Mucosa of descending colon (tissue), 3 donors: ENCODE data around the gene CP. TPM values are rescaled to one million over a fixed set of nuclear protein-coding genes. Genes with fewer than 3 reads are reported as not detected.

Experiments
- ATAC-seq: fragments of 200-7000 bp; cut with Tn5 transposase; one replicate; pipeline ENCODE4 v1.9.1; 2020; ENCODE audit warnings: mild to moderate bottlenecking, moderate library complexity
- DNase-seq, 3 donors: peaks; one replicate each; pipeline ENCODE4 v3.0.0-alpha.2; 2020
- H3K36me3 ChIP-seq: fragments of 200-600 bp; one replicate; pipeline ENCODE4 v1.8.0; 2021; ENCODE audit warnings: low read depth, mild to moderate bottlenecking
- H3K4me1 ChIP-seq: fragments of 200-600 bp; one replicate; pipeline ENCODE4 v1.8.0; 2021; ENCODE audit warnings: low read depth, mild to moderate bottlenecking
- H3K4me3 ChIP-seq: fragments of 200-600 bp; one replicate; pipeline ENCODE4 v1.8.0; 2021; ENCODE audit warnings: mild to moderate bottlenecking
- H3K9me3 ChIP-seq: fragments of 200-600 bp; one replicate; pipeline ENCODE4 v1.8.0; 2021; ENCODE audit warnings: mild to moderate bottlenecking
- intact Hi-C, 2 donors: fragments of 100-400 bp; cut with DNase I in 1 of 2; cut with micrococcal nuclease in 1 of 2; formaldehyde crosslinking; loops; one replicate each; pipeline versions ENCODE4 v1.11.0 to v1.11.1; 2022; cut with DNase I, micrococcal nuclease
- total RNA-seq, 3 donors: library from RNA; stranded (reverse); fragmentation: NEBNext Ultra II Directional in 2 of 3; extraction: Animal tissue kit (Norgen Biotek cat#: 25700) in 2 of 3; gene quantifications; one replicate each; pipeline versions ENCODE4 v1.2.1 to v1.2.4, GENCODE V29; 2021 to 2023
- TF ChIP-seq, protein P1 (sequence below): fragments of 200-600 bp; IDR thresholded peaks from one replicate; pipeline ENCODE4 v1.8.0; 2022; ENCODE audit warnings: antibody characterized with exemption, mild to moderate bottlenecking
- donor health status: DM: no; HTN: no; CAD: no; lungs with moderate emphysema.
- donor health status: DM: no; HTN: no; CAD: no.
- donor health status: DM: no; HTN: yes; CAD: no.

CP gene
- total RNA-seq, 3 donors from 2014 or later: 5.7 to 13.4 (median 11.6) TPM

DNA sequence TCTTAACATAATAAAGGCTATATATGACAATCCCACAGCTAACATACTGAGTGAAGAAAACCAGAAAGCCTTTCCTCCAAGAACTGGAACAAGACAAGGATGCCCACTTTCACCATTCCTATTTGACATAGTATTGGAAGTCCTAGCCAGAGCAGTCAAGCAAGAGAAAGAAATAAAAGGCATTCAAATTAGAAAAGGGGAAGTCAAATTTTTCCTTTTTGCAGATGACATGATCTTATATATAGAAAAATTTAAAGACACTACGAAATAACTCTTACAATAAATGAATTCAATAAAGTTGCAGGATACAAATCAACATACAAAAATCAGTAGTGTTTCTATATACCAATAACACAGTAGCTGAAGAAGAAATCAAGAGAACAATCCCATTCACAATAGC is 42.2 kb upstream of the CP start:
- intact Hi-C loops: no loop called here
- no peaks in the 10 kb centered on the region for H3K36me3 ChIP-seq
- DNase-seq (no peak), ATAC-seq (no peak)
- no peaks in the 10 kb centered on the region for H3K4me1 ChIP-seq
- TF ChIP-seq, protein P1, sequence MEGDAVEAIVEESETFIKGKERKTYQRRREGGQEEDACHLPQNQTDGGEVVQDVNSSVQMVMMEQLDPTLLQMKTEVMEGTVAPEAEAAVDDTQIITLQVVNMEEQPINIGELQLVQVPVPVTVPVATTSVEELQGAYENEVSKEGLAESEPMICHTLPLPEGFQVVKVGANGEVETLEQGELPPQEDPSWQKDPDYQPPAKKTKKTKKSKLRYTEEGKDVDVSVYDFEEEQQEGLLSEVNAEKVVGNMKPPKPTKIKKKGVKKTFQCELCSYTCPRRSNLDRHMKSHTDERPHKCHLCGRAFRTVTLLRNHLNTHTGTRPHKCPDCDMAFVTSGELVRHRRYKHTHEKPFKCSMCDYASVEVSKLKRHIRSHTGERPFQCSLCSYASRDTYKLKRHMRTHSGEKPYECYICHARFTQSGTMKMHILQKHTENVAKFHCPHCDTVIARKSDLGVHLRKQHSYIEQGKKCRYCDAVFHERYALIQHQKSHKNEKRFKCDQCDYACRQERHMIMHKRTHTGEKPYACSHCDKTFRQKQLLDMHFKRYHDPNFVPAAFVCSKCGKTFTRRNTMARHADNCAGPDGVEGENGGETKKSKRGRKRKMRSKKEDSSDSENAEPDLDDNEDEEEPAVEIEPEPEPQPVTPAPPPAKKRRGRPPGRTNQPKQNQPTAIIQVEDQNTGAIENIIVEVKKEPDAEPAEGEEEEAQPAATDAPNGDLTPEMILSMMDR: no peak
- no peak overlapping the region for H3K4me3 ChIP-seq
- H3K9me3 ChIP-seq: no peaks in the 10 kb centered on the region

DNA sequence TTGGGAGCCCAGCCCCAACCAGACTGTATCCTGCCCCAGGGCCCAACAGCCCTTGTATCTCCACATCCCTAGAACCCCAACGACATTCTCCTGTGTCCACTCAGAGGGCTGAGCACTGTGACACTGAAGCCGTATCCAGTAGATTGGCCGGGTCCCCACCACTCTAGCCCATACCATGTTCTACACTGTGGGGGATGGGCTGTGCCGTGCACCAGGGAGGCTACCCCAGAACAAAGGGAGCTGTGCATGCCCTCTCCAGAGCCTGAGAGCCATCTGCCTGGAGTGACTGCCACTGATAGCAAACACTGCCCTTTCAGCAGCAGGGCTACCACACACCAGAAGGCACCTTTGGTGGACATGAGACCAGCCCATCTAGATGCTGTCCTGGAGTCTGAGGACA is 37.1 kb upstream of the CP start:
- ATAC-seq (no peak), DNase-seq (no peak)
- H3K36me3 ChIP-seq: no peaks in the 10 kb centered on the region
- TF ChIP-seq, protein P1: no peak
- H3K9me3 ChIP-seq: no peaks in the 10 kb centered on the region
- intact Hi-C loops: no loop called here
- no peaks in the 10 kb centered on the region for H3K4me1 ChIP-seq
- H3K4me3 ChIP-seq: no peak overlapping the region

DNA sequence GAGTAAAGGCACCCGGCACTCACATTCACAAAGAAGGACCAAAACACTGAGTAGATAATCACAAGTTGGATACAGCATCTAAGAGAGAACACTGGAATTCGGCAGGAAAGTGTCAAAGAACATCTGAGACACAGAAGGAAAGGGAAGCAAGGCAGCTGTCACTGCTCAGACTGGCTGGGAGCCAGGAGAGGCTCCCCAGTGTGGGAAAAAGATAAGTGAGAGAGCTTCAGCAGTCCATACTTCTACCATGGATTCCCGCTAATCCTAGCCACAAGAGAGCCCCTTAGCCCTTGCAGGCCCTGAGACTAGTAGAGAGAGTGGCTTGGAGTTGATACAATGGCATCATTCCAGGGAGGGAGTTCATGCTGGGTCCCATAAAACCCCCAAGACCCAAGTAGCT is 36.7 kb upstream of the CP start:
- no peak overlapping the region for H3K4me3 ChIP-seq
- TF ChIP-seq, protein P1: no peak
- no peaks in the 10 kb centered on the region for H3K36me3 ChIP-seq
- no peaks in the 10 kb centered on the region for H3K4me1 ChIP-seq
- intact Hi-C loops: no loop called here
- no peak for ATAC-seq
- DNase-seq: no peak
- H3K9me3 ChIP-seq: no peaks in the 10 kb centered on the region

DNA sequence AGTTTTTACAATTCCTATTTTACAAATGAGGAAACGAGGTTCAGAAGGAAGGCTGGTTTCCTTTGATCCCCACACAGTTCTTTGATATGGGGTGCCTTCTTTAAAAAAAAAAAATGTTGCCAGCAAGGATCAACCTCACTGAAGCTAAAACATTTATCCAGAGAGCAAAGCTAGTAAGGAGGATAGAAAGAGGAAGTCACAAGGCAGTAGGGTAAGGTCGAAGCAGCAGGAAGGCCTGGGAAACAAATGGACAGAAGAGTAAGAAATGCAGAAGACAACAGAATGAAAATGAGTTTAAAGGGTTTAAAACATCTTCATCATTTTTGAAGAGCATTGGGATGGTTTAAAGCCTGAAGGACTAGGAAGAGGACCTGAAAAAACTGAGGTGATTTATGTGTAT is 30.6 kb upstream of the CP start:
- no peaks in the 10 kb centered on the region for H3K4me1 ChIP-seq
- no peak for ATAC-seq
- intact Hi-C loops: no loop called here
- no peaks in the 10 kb centered on the region for H3K9me3 ChIP-seq
- TF ChIP-seq, protein P1: no peak
- H3K4me3 ChIP-seq: no peak overlapping the region
- H3K36me3 ChIP-seq: no peaks in the 10 kb centered on the region
- DNase-seq: no peak

DNA sequence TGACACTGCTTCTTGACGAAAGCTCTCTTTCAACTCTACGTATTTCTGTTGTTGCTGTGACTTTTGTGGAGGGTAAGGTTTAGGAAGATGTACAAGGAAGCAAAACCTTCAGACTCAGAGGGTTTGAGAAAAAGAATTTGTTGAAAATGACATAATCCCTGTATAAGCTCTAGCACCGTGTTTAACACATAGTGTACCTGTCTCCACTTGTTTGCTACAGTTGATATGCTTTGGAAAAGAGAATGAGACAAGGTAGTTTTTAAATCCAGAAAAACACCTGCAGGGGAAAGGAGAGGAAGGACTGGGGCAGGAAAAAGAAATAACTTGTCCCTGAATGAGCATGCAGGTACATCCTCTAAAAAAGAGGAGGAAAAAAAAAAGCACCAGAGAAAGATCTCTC is 29.6 kb upstream of the CP start:
- ATAC-seq (no peak), DNase-seq (no peak)
- H3K4me1 ChIP-seq: no peaks in the 10 kb centered on the region
- intact Hi-C loops: no loop called here
- H3K4me3 ChIP-seq: no peak overlapping the region
- no peaks in the 10 kb centered on the region for H3K36me3 ChIP-seq
- no peaks in the 10 kb centered on the region for H3K9me3 ChIP-seq
- TF ChIP-seq, protein P1: no peak
